Sigmoid colon (tissue), 4 donors: ENCODE data around the gene CSRP2.

ENCODE experiments used
- EP300 ChIP-seq, 4 donors: sonication (generic); formaldehyde crosslinking; IDR thresholded peaks; one replicate each; pipeline ENCODE4 v1.6.1; 2017; ENCODE audit warnings: antibody characterized with exemption in 4 of 4
- POLR2AphosphoS5 ChIP-seq, 4 donors: sonication (generic); formaldehyde crosslinking; IDR thresholded peaks; one replicate each; pipeline ENCODE4 v1.6.1; 2017; ENCODE audit warnings: antibody characterized with exemption in 4 of 4
- TF ChIP-seq, protein P1 (sequence below), 4 experiments: fragments of 450-650 bp in 3 of 4; fragments of 200-600 bp in 1 of 4; IDR thresholded peaks; one replicate each; pipeline ENCODE4 v1.5.1; 2016 to 2019; ENCODE audit warnings: antibody characterized with exemption in 4 of 4, mild to moderate bottlenecking in 3 of 4, moderate library complexity in 2 of 4

DNA sequence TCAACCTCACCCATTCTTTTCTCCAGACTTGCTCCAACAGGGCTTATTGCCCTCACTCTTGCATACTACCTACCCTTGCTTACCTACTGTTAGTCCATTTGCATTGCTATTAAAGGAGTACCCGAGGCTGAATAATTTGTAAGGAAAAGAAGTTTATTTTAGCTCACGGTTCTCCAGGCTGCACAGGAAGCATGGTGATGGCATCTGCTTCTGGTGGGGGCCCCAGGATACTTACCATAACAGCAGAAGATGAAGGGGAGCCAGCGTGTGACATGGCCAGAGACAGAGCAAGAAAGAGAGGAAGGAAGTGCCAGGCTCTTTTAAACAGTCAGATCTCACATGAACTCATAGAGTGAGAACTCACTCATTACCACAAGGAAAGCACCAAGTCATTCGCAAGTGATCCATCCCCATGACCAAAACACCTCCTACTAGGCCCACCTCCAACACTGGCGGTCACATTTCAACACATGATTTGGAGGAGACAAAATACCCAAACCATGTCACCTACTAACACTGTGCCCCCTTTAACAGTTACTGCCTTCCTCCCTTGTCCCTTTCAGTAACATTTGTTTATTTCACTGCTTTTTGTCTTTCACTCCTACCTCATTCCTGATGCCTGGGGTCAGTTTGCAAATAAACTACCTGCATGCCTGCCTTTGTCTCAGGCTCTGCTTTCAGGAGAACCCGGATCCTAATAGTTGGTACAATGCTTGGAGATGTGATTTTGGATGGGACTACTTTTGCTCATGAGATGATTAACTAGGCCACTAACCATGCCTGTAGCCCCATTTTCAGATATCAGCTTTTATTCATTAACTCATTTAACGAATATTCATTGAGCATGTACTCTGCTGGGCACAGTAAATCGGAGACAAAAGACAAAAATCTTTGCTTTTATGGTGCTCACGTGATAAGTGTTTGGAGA, 41.6 kb upstream of the CSRP2 start:
- TF ChIP-seq POLR2AphosphoS5 (IDR thresholded peaks at IDR 0.05), result no peak
- TF ChIP-seq, protein P1, sequence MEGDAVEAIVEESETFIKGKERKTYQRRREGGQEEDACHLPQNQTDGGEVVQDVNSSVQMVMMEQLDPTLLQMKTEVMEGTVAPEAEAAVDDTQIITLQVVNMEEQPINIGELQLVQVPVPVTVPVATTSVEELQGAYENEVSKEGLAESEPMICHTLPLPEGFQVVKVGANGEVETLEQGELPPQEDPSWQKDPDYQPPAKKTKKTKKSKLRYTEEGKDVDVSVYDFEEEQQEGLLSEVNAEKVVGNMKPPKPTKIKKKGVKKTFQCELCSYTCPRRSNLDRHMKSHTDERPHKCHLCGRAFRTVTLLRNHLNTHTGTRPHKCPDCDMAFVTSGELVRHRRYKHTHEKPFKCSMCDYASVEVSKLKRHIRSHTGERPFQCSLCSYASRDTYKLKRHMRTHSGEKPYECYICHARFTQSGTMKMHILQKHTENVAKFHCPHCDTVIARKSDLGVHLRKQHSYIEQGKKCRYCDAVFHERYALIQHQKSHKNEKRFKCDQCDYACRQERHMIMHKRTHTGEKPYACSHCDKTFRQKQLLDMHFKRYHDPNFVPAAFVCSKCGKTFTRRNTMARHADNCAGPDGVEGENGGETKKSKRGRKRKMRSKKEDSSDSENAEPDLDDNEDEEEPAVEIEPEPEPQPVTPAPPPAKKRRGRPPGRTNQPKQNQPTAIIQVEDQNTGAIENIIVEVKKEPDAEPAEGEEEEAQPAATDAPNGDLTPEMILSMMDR (IDR thresholded peaks at IDR 0.05), result no peak
- no peak for TF ChIP-seq EP300 (IDR thresholded peaks at IDR 0.05)
